Measurements from ENCODE around the gene SEMA4D. TPM values are rescaled to one million over a fixed set of nuclear protein-coding genes. Genes with fewer than 3 reads are reported as not detected.

The SEMA4D gene
- total and polyA plus RNA-seq, 12 donors, result 3.5 to 57.0 (median 26.7) TPM

DNA sequence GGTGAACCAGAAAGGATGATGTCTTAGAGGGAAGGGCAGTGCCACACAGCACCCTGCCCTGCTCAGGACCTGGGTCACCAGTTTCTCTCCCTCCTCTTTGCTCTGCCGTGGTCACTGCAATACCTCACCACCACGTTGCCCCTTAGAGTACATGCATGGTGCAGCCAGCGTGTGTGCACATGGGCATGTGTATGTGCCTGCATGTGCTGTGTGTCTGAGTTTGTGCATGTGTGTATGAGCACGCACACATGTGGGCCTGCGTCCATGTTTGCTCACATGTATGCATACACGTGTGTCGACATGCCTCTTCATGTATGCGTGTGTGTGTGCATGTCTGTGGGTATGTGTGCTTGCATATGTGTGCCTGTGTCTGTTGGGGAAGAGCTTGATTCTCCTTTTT, 41.5 kb upstream of the SEMA4D start:
- TF ChIP-seq CTCF (IDR thresholded peaks at IDR 0.05) (no peak), POLR2A (IDR thresholded peaks at IDR 0.05) (no peak)
- intact Hi-C loops (cut with DNase I), result no loop called here
- 92 to 100% (median 96%) methylated on average over 2 to 8 of the region's 8 CpGs for whole genome bisulfite sequencing, 4 donors
- Histone ChIP-seq H3K4me3 (no peak overlapping the region), H3K36me3 (replicated peaks in 1 of 2) (no peaks in the 10 kb centered on the region), H3K4me1 (replicated peaks in 1 of 2) (no peaks in the 10 kb centered on the region), H3K27ac (no peak overlapping the region), H3K27me3 (no peaks in the 10 kb centered on the region), H3K9me3 (replicated peaks in 1 of 3) (no peaks in the 10 kb centered on the region)
- DNase-seq, result no peak

DNA sequence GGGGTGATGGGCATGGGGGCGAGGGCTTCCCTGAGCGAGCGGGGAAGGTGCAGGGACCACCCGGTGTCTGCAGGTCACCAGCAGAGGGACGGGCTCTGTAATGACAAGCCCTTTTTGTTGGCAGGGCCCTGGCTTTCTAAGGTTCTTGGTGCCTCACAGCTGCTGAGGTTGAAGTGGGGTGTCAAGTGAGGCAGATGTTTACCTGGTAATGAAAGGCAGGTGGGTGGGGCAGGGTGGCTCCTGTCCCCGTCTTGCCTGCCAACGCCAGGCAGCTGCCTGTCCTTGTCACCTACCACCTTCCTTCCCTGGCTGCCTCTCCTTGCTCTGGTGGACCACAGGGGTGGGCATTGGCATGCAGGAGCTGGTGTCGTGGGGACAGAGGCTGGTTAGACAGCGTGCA, 41.0 kb upstream of the SEMA4D start:
- no peaks in the 10 kb centered on the region for H3K4me1 ChIP-seq (replicated peaks in 1 of 2)
- WGBS, 4 donors, result 93 to 99% (median 95%) methylated on average over 6 to 9 of the region's 9 CpGs
- no peak overlapping the region for H3K27ac ChIP-seq
- H3K4me3 ChIP-seq, result no peak overlapping the region
- no peak for TF ChIP-seq CTCF (IDR thresholded peaks at IDR 0.05)
- TF ChIP-seq POLR2A (IDR thresholded peaks at IDR 0.05), result no peak
- H3K27me3 ChIP-seq, result no peaks in the 10 kb centered on the region
- H3K9me3 ChIP-seq (replicated peaks in 1 of 3), result no peaks in the 10 kb centered on the region
- intact Hi-C loops (cut with DNase I), result no loop called here
- no peaks in the 10 kb centered on the region for H3K36me3 ChIP-seq (replicated peaks in 1 of 2)
- DNase-seq, result no peak

- no peak for TF ChIP-seq CTCF (IDR thresholded peaks at IDR 0.05)
- TF ChIP-seq POLR2A (IDR thresholded peaks at IDR 0.05), result no peak
- DNase-seq, result no peak
- Histone ChIP-seq H3K36me3 (replicated peaks in 1 of 2) (no peaks in the 10 kb centered on the region), H3K27ac (no peak overlapping the region), H3K4me3 (no peak overlapping the region), H3K27me3 (no peaks in the 10 kb centered on the region), H3K9me3 (replicated peaks in 1 of 3) (no peaks in the 10 kb centered on the region), H3K4me1 (replicated peaks in 1 of 2) (no peaks in the 10 kb centered on the region)
- 84 to 91% (median 87%) methylated on average over 4 of the region's 4 CpGs for WGBS, 4 donors
- intact Hi-C loops (cut with DNase I), result no loop called here
Observed at GRCh38 chr9:89537166-89537565, 39.3 kb upstream of the SEMA4D start.

DNA sequence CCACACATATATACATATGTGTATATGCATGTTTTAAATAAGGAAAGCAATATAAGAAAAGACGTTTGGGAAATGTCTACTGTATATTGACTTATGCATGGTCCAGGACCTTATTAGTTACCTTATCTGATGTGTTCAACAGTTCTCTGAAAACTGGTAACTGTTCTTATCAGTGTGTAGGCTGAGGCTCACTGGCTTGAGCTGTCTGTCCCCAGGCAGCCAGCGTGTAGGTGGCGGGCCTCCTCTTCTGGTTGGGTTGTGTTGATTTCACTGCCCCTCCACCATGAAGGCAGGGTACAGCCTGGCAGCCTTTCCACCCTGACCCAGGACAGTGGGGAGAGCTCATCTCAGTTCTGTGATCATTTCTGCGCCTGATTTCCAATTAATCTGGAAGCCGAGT, 38.7 kb upstream of the SEMA4D start:
- TF ChIP-seq POLR2A (IDR thresholded peaks at IDR 0.05), result no peak
- TF ChIP-seq CTCF (IDR thresholded peaks at IDR 0.05), result no peak
- no peaks in the 10 kb centered on the region for H3K9me3 ChIP-seq (replicated peaks in 1 of 3)
- intact Hi-C loops (cut with DNase I), result no loop called here
- no peak overlapping the region for H3K4me3 ChIP-seq
- no peaks in the 10 kb centered on the region for H3K27me3 ChIP-seq
- WGBS, 4 donors, result 83 to 89% (median 87%) methylated on average over 5 of the region's 5 CpGs
- no peak for DNase-seq
- H3K27ac ChIP-seq, result no peak overlapping the region
- H3K36me3 ChIP-seq (replicated peaks in 1 of 2), result no peaks in the 10 kb centered on the region
- H3K4me1 ChIP-seq (replicated peaks in 1 of 2), result no peaks in the 10 kb centered on the region

Measured in adrenal gland (tissue), 12 donors.